ENCODE results near the gene WNT1. TPM values are rescaled to one million over a fixed set of nuclear protein-coding genes. Genes with fewer than 3 reads are reported as not detected.

Gene WNT1
- total RNA-seq, 2 donors from 2014 or later: not detected

DNA sequence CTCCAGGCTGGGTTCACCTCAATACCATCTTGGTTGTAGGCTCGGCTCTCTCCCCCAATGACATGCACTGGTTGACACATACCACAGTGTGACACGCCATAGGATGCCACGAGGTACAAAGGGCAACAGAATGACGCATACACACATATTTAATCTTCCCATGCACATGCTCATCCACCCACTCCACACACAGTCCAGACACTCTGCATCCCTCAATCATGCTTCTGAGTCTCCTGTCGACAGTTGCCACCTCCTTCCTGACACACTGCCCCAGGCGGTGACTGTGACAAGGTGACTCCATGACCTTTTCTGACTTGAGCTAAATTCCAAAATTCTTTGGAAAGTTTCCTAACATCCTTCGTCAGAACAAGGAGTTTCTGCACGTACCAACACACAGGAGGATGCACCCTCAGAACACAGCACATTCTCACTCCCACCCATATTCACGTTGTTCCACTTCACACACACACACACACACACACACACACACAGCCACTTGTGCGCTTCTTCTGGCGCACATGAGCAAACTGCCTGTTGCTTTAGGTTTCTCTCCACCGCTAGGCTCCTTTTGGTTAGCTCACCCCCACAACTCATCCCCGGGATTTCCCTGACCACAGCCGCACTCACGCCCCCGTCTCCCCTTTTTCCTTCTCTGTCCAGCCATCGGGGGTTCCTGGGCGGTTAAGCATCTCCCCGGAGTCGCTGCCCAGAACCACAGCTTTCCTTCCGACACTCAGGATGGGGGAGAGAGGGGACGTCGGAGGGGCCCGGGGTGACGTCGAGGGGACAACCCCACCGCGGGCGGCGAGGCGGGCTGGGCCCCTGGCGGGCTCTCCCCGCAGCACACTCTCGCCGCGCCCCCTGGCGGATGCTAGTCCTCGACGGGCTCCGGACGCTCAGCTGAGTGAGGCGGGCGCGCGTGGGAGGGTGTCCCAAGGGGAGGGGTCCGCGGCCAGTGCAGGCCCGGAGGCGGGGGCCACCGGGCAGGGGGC lies 536 bp upstream of the WNT1 start:
- peak; percentile 45 to 47 for ATAC-seq
- peak; percentile 81 for DNase-seq
- intact Hi-C loops (cut with DNase I): no loop called here

DNA sequence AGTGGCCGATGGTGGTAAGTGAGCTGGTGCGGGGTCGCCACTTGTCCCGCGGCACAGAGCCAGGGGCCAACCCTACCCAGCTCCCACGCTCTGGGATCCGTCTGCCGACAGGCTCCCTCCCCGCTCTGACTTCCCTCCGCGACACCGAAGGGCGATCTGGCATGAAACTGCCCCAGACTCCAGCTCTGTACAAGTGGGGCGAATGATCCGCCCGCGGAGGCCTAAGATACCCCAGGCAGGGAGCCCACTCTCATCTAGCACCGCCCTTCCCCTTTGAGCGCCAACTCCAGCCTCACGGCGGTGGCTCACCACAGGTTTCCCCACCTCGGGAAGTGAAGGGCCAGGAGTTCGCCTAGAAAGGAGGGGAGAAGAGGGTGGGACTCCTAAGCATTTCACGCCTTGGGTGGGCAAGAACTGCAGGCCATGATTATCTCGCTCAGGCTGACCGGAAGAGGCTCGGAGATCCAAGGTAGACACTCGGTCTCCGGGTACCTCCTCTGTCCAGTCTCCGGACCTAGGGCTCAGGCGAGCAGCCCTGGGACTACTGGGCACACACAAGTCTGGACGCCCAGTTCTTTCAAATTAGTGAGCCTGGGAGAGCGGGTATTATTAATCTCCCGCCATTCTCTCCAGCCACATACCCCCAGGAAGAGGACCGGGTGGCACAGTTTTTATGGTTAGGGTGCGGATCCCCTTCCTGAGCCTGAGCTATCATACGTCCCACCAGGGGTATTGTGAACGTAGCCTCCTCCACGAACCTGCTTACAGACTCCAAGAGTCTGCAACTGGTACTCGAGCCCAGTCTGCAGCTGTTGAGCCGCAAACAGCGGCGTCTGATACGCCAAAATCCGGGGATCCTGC lies 849 bp downstream of the WNT1 start:
- intact Hi-C loops (cut with DNase I): no loop called here

DNA sequence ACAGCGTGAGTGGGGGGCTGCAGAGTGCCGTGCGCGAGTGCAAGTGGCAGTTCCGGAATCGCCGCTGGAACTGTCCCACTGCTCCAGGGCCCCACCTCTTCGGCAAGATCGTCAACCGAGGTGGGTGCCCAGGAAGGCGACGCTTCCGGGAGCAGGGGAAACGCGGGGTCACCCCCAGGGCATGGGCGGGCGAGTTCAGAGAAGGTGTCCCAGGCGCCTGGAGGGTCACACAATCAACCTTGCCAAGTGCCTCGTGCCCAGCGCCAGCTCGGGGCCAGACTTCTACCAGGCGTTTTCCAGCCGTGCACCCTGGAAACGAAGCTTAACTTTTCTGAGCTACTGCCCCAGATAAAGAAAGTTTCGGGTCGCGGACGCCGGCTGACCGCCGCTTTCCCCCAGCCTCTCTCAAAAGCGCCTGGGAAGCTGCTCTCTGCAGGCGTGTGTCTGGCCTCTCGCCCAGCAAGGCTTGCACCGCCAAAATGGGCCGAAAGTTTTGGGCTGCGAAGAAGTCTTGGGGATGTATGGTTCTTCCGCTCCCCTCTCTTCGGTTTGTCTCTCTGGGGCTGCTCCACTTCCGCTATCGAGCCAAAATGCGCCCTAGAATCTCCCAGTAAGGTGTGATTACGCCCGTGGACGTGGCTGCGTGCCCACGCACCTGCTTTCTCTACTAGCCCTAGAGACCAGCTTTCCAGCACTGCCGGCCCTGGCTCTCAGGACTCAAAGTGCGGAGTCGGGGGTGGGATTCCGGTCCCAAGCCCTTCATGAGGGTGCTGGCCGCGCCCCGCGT lies 1.7 kb downstream of the WNT1 start:
- DNase-seq (no peak), ATAC-seq (peak; percentile 2 to 39)
- intact Hi-C loops (cut with DNase I): no loop called here

More for the DNA sequence above, 849 bp downstream of the WNT1 start:
- DNase-seq (no peak), ATAC-seq (peak in 1 of 2 donors; percentile 1)

DNA sequence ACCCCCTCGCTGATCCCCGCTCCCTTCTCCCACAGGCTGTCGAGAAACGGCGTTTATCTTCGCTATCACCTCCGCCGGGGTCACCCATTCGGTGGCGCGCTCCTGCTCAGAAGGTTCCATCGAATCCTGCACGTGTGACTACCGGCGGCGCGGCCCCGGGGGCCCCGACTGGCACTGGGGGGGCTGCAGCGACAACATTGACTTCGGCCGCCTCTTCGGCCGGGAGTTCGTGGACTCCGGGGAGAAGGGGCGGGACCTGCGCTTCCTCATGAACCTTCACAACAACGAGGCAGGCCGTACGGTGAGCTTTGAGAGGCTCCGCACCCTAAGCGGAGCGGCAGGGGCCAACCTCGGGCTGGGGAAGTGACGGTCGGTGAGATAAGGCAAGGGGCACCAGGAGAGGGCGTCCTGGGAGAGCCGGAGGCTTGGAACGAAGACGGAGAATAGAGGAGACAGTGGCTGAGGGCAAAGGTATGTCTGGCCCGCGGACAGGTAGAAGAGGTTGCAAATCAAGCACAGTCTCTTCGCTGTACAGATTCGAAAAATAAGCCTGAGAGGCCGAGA lies 2.3 kb downstream of the WNT1 start:
- intact Hi-C loops (cut with DNase I): no loop called here
- peak in 1 of 2 donors; percentile 9 for ATAC-seq
- DNase-seq: no peak

DNA sequence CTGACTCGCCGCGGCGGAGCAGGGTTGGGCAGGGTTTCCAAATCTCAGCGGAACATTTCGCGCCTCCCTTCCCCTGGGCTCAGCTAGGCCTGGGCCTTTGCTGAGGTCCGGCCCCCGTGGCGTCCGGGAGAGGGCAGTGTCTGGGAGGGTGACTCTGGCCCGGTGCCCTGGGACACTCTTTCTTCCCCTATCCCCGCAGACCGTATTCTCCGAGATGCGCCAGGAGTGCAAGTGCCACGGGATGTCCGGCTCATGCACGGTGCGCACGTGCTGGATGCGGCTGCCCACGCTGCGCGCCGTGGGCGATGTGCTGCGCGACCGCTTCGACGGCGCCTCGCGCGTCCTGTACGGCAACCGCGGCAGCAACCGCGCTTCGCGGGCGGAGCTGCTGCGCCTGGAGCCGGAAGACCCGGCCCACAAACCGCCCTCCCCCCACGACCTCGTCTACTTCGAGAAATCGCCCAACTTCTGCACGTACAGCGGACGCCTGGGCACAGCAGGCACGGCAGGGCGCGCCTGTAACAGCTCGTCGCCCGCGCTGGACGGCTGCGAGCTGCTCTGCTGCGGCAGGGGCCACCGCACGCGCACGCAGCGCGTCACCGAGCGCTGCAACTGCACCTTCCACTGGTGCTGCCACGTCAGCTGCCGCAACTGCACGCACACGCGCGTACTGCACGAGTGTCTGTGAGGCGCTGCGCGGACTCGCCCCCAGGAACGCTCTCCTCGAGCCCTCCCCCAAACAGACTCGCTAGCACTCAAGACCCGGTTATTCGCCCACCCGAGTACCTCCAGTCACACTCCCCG lies 3.0 kb downstream of the WNT1 start:
- ATAC-seq (peak in 1 of 2 donors; percentile 29), DNase-seq (peak; percentile 35)
- intact Hi-C loops (cut with DNase I): no loop called here

DNA sequence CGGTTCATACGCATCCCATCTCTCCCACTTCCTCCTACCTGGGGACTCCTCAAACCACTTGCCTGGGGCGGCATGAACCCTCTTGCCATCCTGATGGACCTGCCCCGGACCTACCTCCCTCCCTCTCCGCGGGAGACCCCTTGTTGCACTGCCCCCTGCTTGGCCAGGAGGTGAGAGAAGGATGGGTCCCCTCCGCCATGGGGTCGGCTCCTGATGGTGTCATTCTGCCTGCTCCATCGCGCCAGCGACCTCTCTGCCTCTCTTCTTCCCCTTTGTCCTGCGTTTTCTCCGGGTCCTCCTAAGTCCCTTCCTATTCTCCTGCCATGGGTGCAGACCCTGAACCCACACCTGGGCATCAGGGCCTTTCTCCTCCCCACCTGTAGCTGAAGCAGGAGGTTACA lies 3.6 kb downstream of the WNT1 start:
- no peak for ATAC-seq
- no peak for DNase-seq
- intact Hi-C loops (cut with DNase I): no loop called here

DNA sequence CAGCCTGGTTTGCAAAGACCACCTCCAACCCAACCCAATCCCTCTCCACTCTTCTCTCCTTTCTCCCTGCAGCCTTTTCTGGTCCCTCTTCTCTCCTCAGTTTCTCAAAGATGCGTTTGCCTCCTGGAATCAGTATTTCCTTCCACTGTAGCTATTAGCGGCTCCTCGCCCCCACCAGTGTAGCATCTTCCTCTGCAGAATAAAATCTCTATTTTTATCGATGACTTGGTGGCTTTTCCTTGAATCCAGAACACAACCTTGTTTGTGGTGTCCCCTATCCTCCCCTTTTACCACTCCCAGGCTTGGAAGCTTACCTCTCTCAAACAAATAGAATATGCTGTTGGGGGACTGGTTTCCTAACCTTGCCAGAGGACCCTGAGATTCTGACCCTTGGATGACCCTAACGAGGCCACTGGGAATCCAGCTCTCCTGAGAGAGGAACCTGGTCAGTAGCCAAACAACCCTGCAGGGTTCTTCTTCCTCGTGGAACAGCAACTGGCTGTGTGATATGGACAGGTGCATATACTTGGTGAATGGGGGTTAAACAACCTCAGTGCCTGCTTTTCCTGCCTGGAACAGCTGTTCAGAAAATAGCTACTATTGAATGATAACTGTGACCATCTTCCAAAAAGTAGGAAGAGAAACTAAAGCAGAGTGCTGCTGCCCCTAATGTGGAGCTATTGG lies 4.4 kb downstream of the WNT1 start:
- intact Hi-C loops (cut with DNase I): no loop called here
- DNase-seq (no peak), ATAC-seq (no peak)

GRCh38 chr12:48985475-48985897 lies 7.4 kb downstream of the WNT1 start:
- DNase-seq (peak; percentile 46), ATAC-seq (peak; percentile 68 to 85)
- intact Hi-C loops (cut with DNase I): no loop called here

DNA sequence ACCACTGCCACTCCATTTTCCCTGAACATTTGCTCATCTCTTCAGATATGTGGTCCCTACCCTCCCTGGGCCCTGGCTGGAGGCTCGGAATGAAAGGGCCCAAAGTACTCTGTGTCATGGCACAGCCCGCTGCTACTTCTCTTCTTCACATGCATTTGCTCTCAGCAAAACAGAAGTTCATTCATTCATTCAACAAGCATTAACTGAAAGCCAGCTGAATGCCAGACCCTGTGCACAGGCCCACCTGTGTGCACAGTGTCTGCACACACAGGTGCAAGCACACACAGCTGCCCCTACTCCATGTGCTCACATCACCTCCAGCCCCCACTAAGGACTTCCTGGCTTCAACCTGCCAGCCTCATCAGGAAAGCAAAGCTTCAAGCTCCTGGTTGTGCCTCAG lies 7.8 kb downstream of the WNT1 start:
- intact Hi-C loops (cut with DNase I): no loop called here
- DNase-seq (no peak), ATAC-seq (no peak)

DNA sequence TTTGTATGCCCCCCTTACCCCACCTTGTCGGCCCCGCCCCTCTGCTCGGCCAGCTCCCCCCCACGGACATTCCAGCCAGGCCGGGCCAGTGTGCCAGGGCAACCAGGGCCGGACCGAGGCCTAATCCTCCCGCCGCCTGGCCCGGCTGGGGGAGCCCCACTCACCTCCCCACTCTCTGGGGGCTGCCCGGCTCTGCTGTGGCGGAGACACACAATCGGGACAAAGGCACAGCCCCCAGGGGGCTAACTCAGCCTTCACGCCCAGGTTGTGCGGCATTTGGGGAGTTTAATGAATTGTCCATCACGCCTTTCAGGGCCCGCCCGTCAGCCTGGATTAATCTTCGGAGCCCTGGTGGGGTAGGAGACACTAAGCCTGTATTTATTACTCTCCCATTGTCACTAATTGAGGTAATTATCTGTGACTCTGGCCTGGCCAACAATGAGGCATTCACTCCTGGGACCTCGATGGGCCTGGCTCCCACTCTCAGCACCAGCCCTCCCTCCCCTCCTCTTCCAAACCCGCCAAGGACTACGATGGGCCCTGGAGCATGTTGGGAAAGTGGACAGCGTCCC lies 8.7 kb downstream of the WNT1 start:
- DNase-seq: no peak
- intact Hi-C loops (cut with DNase I): no loop called here

GRCh38 chr12:48988030-48988649 lies 10.0 kb downstream of the WNT1 start:
- intact Hi-C loops (cut with DNase I): no loop called here
- DNase-seq (peak; percentile 60), ATAC-seq (peak; percentile 35 to 68)

More for the DNA sequence above, 8.7 kb downstream of the WNT1 start:
- no peak for ATAC-seq

DNA sequence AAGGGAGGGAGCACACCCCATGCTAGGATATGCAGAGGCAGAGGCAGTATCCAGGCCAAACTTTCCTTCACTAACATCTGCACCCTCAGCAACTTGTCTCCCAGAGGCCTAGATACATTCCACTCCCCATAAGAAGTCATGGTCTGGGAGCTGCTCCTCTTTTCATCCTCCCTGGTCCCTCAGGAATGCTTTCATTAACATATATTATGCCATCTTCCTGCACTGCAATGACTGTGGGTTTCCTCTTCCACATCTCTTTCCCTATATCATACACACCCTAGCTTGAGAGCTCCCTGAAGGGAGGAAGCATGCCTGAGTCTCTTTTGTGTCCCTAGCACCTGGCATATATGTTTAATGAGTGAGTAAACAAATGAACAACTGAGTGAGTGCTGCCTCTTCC lies 12.4 kb downstream of the WNT1 start:
- intact Hi-C loops (cut with DNase I): loop anchor here in 1 of 2 donors (10.0 kb wide), 1 partner anchor 136 kb away; the partner anchor contains the start of gene DDX23
- DNase-seq (no peak), ATAC-seq (no peak)

GRCh38 chr12:48991247-48992050 lies 13.3 kb downstream of the WNT1 start:
- intact Hi-C loops (cut with DNase I): loop anchor here in 1 of 2 donors (10.0 kb wide), 1 partner anchor 137 kb away; the partner anchor contains the start of gene DDX23
- ATAC-seq (no peak), DNase-seq (no peak)

GRCh38 chr12:48993787-48994186 lies 15.7 kb downstream of the WNT1 start:
- ATAC-seq: no peak
- DNase-seq: no peak
- intact Hi-C loops (cut with DNase I): loop anchor here in 1 of 2 donors (10.0 kb wide), 1 partner anchor 139 kb away; the partner anchor contains the start of gene DDX23
